ENCODE results near the gene CDH11.

CDH11 gene

DNA sequence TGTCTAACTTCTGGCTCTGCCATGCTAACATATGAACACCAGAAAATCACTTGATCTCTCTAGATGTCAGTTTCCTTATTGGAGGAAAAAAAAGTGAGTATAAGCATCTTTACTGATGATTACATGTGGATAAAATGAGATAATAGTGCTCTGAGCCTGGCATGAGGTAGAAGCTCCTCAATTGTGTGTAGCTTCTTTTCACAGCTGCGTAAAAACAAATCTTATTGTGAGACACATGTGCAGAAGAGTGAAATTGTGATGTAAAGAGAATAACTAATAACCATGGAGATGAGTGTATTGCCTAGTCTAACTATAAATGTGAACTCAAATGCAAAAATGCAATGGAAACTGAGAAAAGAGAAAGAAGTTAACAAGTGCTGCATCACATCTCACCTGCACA lies 44.7 kb downstream of the CDH11 start:
- DNase-seq (ENCODE audit: low read depth), result no peak
- H3K4me3 ChIP-seq (ENCODE audit: low read depth, low read length), result no peak overlapping the region

DNA sequence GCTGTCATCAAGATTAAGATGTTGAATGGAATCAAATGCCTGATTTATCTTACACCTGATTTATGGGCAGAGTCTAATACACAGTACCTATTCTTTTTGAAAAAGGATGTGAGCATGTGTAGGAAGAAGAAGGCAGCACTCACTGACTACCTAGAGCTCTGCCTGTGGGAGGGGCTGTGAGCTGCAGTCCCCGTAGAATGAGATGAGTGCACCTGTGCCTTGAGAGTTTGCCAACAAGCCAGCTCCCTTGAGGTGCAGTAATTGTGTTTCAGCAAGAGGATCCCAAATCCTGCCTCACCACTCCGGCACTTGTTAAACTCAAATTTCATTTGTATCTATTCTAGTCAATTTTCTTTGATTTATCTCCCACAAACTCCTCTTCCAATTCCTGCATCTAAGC lies 46.0 kb downstream of the CDH11 start:
- no peak overlapping the region for H3K4me3 ChIP-seq (ENCODE audit: low read depth, low read length)
- DNase-seq (ENCODE audit: low read depth), result no peak

DNA sequence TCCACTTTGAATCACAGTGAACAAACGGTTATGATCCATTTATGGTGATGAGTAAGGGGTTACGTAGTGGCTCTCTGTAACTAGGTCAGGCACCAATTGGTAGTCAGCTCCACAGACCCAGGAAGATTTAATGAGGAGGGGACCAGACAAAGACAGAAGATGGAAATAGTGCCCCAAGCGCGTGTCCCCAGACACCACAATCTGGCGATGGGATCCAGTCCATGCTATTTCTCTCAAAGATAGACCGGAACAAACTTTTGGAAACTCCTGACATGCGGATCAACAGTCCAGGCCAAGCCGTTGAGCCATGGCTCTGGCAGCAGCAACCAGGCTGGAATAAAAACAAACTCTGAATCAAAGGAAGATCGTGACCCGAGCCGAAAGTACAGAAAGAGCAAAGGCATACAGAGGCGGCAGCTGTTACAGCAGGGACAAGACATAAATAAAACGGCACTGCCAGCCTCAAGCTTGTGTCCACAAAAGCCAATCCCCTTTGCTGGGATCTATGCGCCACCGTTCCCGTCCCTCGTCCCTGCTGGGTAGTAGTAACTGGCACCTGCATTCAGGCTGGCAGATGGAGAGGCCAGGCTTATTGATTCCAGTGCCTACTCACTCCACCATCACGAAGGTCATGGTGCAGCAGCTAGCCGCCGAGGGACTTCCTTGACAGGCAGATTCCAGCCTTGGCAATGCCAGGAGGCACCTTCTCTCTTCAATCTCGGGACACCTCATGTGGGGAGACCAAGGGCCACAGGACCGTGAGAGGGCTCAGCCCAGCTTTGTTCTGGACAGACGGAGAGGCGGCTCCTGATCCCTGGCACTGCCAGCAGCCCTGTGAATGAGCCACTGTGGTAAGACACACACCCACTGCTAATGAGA lies 50.2 kb downstream of the CDH11 start:
- no peak overlapping the region for H3K4me3 ChIP-seq (ENCODE audit: low read depth, low read length)
- peak; percentile 22 for DNase-seq (ENCODE audit: low read depth)

- peak; percentile 98 for DNase-seq (ENCODE audit: low read depth)
Observed at GRCh38 chr16:65070831-65071432, 50.9 kb downstream of the CDH11 start.

GRCh38 chr16:65069766-65070165 lies 52.1 kb downstream of the CDH11 start:
- no peak overlapping the region for H3K4me3 ChIP-seq (ENCODE audit: low read depth, low read length)
- DNase-seq (ENCODE audit: low read depth), result peak; percentile 17

More at GRCh38 chr16:65070831-65071432, 50.9 kb downstream of the CDH11 start:
- no peak overlapping the region for H3K4me3 ChIP-seq (ENCODE audit: low read depth, low read length)

GRCh38 chr16:65069065-65069464 lies 52.8 kb downstream of the CDH11 start:
- H3K4me3 ChIP-seq (ENCODE audit: low read depth, low read length), result no peak overlapping the region
- peak; percentile 60 for DNase-seq (ENCODE audit: low read depth)

DNA sequence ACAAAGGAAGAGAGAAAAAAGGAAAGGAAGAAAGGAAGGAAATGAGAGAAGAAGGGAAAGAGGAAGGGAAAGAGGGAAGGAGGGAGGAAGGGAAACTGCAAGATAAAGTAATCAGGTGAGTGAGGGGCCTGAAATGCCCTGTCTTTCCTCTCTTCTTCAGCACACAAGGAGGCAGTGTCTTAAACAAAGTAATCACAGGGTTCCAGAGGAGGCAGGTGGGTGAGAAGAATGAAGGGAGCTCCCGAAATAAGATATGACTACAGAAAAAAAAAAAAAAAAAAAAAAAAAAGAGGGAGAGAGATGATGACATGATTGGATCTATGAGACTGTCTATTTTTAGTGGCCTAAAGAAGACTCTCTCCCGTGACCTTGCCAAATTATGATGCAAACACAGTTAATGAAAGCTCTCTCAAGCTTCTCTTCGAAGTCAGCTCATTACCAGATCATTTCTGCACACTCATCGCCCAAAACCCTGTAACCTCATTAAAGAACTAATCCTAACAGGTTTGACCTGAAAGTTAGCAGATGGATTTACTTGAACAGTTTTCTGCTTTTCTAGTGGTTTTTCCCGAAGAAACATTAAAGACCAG lies 53.6 kb downstream of the CDH11 start:
- DNase-seq (ENCODE audit: low read depth), result peak; percentile 45
- H3K4me3 ChIP-seq (ENCODE audit: low read depth, low read length), result no peak overlapping the region

- no peak overlapping the region for H3K4me3 ChIP-seq (ENCODE audit: low read depth, low read length)
- DNase-seq (ENCODE audit: low read depth), result peak; percentile 7
Observed at GRCh38 chr16:65066651-65067050, 55.2 kb downstream of the CDH11 start.

GRCh38 chr16:65065031-65065430 lies 56.8 kb downstream of the CDH11 start:
- no peak overlapping the region for H3K4me3 ChIP-seq (ENCODE audit: low read depth, low read length)
- no peak for DNase-seq (ENCODE audit: low read depth)

DNA sequence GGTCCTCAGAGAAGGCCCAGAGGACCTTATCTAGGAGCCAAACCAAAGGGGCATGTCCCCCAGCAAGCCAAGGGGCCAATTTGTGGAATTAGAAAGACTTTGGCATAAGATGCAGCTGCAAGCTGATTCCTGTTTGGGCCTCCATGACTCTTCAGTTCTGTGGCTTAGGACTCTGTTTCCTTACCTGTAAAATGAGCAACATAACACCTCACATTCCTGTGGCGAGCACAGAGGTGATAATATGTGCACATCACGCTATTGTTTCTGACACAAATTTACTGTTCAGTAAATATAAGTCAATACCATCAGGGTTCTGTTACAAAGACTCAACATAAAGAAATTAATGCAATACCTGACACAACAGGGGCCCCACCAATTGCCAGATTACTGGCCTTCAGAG lies 57.7 kb downstream of the CDH11 start:
- no peak overlapping the region for H3K4me3 ChIP-seq (ENCODE audit: low read depth, low read length)
- no peak for DNase-seq (ENCODE audit: low read depth)

- no peak overlapping the region for H3K4me3 ChIP-seq (ENCODE audit: low read depth, low read length)
- DNase-seq (ENCODE audit: low read depth), result no peak
Observed at GRCh38 chr16:65062736-65063583, 58.9 kb downstream of the CDH11 start.

GRCh38 chr16:65061935-65062518 lies 59.8 kb downstream of the CDH11 start:
- DNase-seq (ENCODE audit: low read depth), result peak; percentile 4
- H3K4me3 ChIP-seq (ENCODE audit: low read depth, low read length), result no peak overlapping the region

GRCh38 chr16:65061263-65061662 lies 60.6 kb downstream of the CDH11 start:
- H3K4me3 ChIP-seq (ENCODE audit: low read depth, low read length), result no peak overlapping the region
- no peak for DNase-seq (ENCODE audit: low read depth)

DNA sequence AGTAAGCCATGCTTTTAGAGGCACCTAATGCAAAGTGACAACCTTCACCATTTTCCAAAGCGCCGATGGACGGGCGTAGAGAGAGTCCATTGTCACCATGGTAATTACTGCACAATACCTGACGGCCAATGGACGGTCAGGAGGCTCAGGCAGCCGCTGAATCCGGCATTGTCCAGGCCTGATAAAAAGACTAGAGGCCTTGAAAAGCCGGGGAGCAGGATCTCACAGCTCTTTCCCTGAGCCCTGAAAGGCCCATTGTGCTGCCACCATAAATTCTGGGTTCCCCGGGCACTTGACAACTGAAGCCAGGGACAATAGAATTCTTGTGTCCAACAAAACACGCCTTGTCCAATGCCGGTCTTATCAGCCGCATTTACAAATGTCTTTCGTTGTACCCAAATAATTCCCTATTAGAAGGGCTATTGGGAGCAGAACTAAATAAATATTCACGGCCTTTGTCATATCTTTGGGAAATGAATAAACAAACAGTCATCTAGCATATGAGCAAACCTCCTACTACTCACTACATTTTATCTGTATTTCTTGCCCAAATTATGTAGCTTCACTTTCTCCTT lies 62.4 kb downstream of the CDH11 start:
- no peak overlapping the region for H3K4me3 ChIP-seq (ENCODE audit: low read depth, low read length)
- DNase-seq (ENCODE audit: low read depth), result no peak

- no peak overlapping the region for H3K4me3 ChIP-seq (ENCODE audit: low read depth, low read length)
- no peak for DNase-seq (ENCODE audit: low read depth)
Observed at GRCh38 chr16:65057184-65057583, 64.7 kb downstream of the CDH11 start.

GRCh38 chr16:65054457-65054856 lies 67.4 kb downstream of the CDH11 start:
- H3K4me3 ChIP-seq (ENCODE audit: low read depth, low read length), result no peak overlapping the region
- no peak for DNase-seq (ENCODE audit: low read depth)

GRCh38 chr16:65049679-65050078 lies 72.2 kb downstream of the CDH11 start:
- no peak for DNase-seq (ENCODE audit: low read depth)
- no peak overlapping the region for H3K4me3 ChIP-seq (ENCODE audit: low read depth, low read length)

DNA sequence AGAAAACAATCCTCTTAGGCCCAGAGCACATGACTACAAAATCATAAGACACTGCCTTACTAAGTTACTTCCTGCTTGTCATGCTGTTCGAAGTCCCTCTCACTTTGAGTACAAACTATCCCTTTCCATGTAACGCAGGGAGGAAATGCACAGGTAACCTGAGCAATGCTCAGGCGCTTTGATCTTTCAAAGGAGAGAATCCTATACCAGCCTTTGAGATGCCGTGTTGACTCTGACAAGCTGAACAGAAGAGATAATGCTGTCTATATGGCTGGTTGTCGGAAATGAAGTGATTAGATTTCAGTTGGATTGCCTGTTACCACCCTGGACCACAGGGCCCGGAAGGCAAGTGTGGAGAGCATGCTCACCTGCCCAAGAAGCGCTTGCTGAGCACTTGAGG lies 75.9 kb downstream of the CDH11 start:
- DNase-seq (ENCODE audit: low read depth), result no peak
- no peak overlapping the region for H3K4me3 ChIP-seq (ENCODE audit: low read depth, low read length)

DNA sequence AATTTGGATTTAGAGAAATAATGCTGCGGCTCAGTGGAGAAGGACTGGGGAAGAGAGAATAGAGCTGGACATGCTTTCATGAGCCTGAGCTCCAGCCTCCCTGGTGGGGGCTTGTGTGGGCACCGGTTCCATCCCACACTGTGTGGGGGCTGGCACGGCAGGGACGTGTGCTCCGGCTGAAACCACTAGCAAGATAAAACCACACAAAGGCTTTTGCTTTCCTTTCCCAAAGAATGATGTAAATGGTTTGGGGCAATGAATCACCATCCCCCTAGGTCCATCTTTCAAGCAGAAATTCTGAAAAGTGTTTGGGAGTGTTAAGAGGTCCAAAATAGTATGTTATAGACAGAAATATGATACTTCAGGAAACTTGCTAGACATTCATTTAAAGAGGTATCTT lies 77.0 kb downstream of the CDH11 start:
- H3K4me3 ChIP-seq (ENCODE audit: low read depth, low read length), result no peak overlapping the region
- DNase-seq (ENCODE audit: low read depth), result peak; percentile 76

Data from skeletal muscle cell (primary cell).